Body of pancreas (tissue), 4 donors: ENCODE data around the gene TRAF3.

ENCODE experiments used
- POLR2A ChIP-seq, 3 donors: fragments of 450-650 bp; IDR thresholded peaks; one replicate each; pipeline ENCODE4 v1.6.1; 2016; ENCODE audit warnings: antibody characterized with exemption in 3 of 3, mild to moderate bottlenecking in 2 of 3
- TF ChIP-seq, protein P1 (sequence below), 7 experiments: fragments of 450-650 bp in 4 of 7; fragments of 200-600 bp in 3 of 7; sonication (generic) in 3 of 7; IDR thresholded peaks; one replicate each; pipeline ENCODE4 v1.5.1; 2016 to 2019; ENCODE audit warnings: antibody characterized with exemption in 7 of 7

DNA sequence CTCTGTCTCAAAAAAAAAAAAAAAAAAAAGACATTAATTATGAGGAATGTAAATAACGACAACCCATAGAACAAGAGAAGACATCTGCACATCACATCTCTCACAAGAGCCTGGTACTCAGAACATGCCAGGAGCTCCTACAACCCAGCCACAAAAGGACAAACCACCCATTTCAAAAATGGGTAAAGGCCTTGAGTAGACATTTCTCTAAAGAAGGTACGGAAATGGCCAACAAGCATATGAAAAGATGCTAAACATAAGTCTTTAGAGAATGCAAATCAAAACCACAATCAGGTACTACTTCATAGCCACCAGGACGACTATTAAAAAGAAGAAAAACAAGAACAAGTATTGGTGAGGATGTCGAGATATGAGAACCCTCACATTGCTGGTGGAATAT is 158.5 kb downstream of the TRAF3 start:
- TF ChIP-seq, protein P1, sequence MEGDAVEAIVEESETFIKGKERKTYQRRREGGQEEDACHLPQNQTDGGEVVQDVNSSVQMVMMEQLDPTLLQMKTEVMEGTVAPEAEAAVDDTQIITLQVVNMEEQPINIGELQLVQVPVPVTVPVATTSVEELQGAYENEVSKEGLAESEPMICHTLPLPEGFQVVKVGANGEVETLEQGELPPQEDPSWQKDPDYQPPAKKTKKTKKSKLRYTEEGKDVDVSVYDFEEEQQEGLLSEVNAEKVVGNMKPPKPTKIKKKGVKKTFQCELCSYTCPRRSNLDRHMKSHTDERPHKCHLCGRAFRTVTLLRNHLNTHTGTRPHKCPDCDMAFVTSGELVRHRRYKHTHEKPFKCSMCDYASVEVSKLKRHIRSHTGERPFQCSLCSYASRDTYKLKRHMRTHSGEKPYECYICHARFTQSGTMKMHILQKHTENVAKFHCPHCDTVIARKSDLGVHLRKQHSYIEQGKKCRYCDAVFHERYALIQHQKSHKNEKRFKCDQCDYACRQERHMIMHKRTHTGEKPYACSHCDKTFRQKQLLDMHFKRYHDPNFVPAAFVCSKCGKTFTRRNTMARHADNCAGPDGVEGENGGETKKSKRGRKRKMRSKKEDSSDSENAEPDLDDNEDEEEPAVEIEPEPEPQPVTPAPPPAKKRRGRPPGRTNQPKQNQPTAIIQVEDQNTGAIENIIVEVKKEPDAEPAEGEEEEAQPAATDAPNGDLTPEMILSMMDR (IDR thresholded peaks at IDR 0.05) = no peak
- no peak for TF ChIP-seq POLR2A (IDR thresholded peaks at IDR 0.05)
